ENCODE results near the gene PHOSPHO2. TPM values are rescaled to one million over a fixed set of nuclear protein-coding genes. Genes with fewer than 3 reads are reported as not detected.

The PHOSPHO2 gene
- total and polyA plus RNA-seq, 9 of the 15 experiments (the other 6 are each of a cell fraction or from before 2014, with no cell fraction given) = 7.8 to 19.1 (median 11.7) TPM

- no peak for TF ChIP-seq U2AF2 (optimal IDR thresholded peaks at IDR 0.05; ENCODE audit: low read depth, low read length)
- no peak for TF ChIP-seq ZNF512 (tag; IDR thresholded peaks at IDR 0.05)
- TF ChIP-seq CTBP1 (IDR thresholded peaks at IDR 0.05; ENCODE audit: borderline replicate concordance) = peak; percentile 77; the same call in 1 of the 2 replicates
- no peak for TF ChIP-seq HMGN3 (IDR thresholded peaks at IDR 0.05; ENCODE audit: borderline replicate concordance, extremely low read depth, insufficient read length, low read depth, low read length)
- TF ChIP-seq SOX6 (IDR thresholded peaks at IDR 0.05) = peak; percentile 87
- TF ChIP-seq ZFP30 (CRISPR knock-in tag; IDR thresholded peaks at IDR 0.05; ENCODE audit: borderline replicate concordance) = no peak
- peak; percentile 99 for TF ChIP-seq SPI1 (IDR thresholded peaks at IDR 0.05; ENCODE audit: borderline replicate concordance, low read depth, low read length)
- TF ChIP-seq ZBTB26 (CRISPR knock-in tag; IDR thresholded peaks at IDR 0.05) = no peak
- TF ChIP-seq, protein P1, sequence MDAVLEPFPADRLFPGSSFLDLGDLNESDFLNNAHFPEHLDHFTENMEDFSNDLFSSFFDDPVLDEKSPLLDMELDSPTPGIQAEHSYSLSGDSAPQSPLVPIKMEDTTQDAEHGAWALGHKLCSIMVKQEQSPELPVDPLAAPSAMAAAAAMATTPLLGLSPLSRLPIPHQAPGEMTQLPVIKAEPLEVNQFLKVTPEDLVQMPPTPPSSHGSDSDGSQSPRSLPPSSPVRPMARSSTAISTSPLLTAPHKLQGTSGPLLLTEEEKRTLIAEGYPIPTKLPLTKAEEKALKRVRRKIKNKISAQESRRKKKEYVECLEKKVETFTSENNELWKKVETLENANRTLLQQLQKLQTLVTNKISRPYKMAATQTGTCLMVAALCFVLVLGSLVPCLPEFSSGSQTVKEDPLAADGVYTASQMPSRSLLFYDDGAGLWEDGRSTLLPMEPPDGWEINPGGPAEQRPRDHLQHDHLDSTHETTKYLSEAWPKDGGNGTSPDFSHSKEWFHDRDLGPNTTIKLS (IDR thresholded peaks at IDR 0.05; ENCODE audit: borderline replicate concordance, low read depth) = peak; percentile 45; the same call in 1 of the 2 replicates
- TF ChIP-seq GMEB1 (CRISPR knock-in tag; IDR thresholded peaks at IDR 0.05) = no peak
- no peak for TF ChIP-seq ZNF282 (CRISPR knock-in tag; IDR thresholded peaks at IDR 0.05)
- TF ChIP-seq RBM39 (optimal IDR thresholded peaks at IDR 0.05; ENCODE audit: low read depth, low read length) = no peak
- no peak for TF ChIP-seq CHD2 (IDR thresholded peaks at IDR 0.05; ENCODE audit: low read depth, low read length)
- no peak; the same call in 1 of the 2 replicates for TF ChIP-seq MTA3 (IDR thresholded peaks at IDR 0.05; ENCODE audit: borderline replicate concordance)
- TF ChIP-seq NFYB (IDR thresholded peaks at IDR 0.05; ENCODE audit: extremely low read depth, insufficient read length) = no peak
- TF ChIP-seq ZNF644 (tag; IDR thresholded peaks at IDR 0.05; ENCODE audit: low read depth) = no peak
- TF ChIP-seq ARID3A (IDR thresholded peaks at IDR 0.05; ENCODE audit: borderline replicate concordance, low read depth, low read length) = 0 out of 2 replicates have a peak, but pooled peaks have one; percentile 12
- no peak; the same call in 1 of the 2 replicates for TF ChIP-seq SMARCA5 (IDR thresholded peaks at IDR 0.05)
- TF ChIP-seq ARNT (IDR thresholded peaks at IDR 0.05) = peak in 1 of 2 experiments; percentile 83; a peak in 3 of 4 replicates
- TF ChIP-seq SRSF7 (optimal IDR thresholded peaks at IDR 0.05; ENCODE audit: low read depth, low read length) = no peak
These were observed 29.0 kb upstream of the PHOSPHO2 start (continued) for GRCh38 chr2:169664978-169665930.
